K562 (cell line): ENCODE measurements around the gene TMEM209. TPM values are rescaled to one million over a fixed set of nuclear protein-coding genes. Genes with fewer than 3 reads are reported as not detected.

Source experiments
- BHLHE40 ChIP-seq: IDR thresholded peaks from 2 replicates; pipeline ENCODE4 v1.6.1; 2011; ENCODE audit warnings: low read length, improper control_type of control experiment
- CC2D1A ChIP-seq: fragments of 450-650 bp; IDR thresholded peaks from 2 replicates; pipeline ENCODE4 v1.6.1; 2017; ENCODE audit warnings: mild to moderate bottlenecking
- CHD7 ChIP-seq: fragments of 200-600 bp; sonication (generic); IDR thresholded peaks from one replicate; pipeline ENCODE4 v1.6.1; 2012; ENCODE audit warnings: mild to moderate bottlenecking, low read depth, low read length, inconsistent platforms
- HNRNPLL ChIP-seq: fragments of 200-400 bp; formaldehyde crosslinking; IDR thresholded peaks from 2 replicates; pipeline ENCODE4 v1.6.1; 2017; ENCODE audit warnings: low read length, low read depth, mild to moderate bottlenecking; ENCODE audit not compliant: poor library complexity, severe bottlenecking
- MEIS2 ChIP-seq: fragments of 450-650 bp; IDR thresholded peaks from 2 replicates; pipeline ENCODE4 v1.6.1; 2014; ENCODE audit warnings: mild to moderate bottlenecking; ENCODE audit not compliant: partially characterized antibody
- PHF21A ChIP-seq: fragments of 450-650 bp; IDR thresholded peaks from 2 replicates; pipeline ENCODE4 v1.6.1; 2017; ENCODE audit warnings: low read depth, borderline replicate concordance
- PKNOX1 ChIP-seq: fragments of 450-650 bp; IDR thresholded peaks from 2 replicates; pipeline ENCODE4 v1.6.1; 2016
- SOX6 ChIP-seq: fragments of 450-650 bp; IDR thresholded peaks from 2 replicates; pipeline ENCODE4 v1.6.1; 2014; ENCODE audit warnings: mild to moderate bottlenecking
- TEAD4 ChIP-seq, 2 experiments: sonication (generic) in 1 of 2; formaldehyde crosslinking in 1 of 2; IDR thresholded peaks; 2 replicates each; pipeline versions ENCODE4 v1.6.1 to v1.8.0; 2012 to 2022; ENCODE audit warnings: borderline replicate concordance in 1 of 2, inconsistent platforms in 1 of 2, low read length in 1 of 2, mild to moderate bottlenecking in 1 of 2, missing genetic modification reagents in 1 of 2
- polyA plus RNA-seq, 8 experiments: library from polyadenylated mRNA; depleted of rRNA in 4 of 8; stranded (reverse) in 5 of 8; unstranded in 3 of 8; fragments of >200 nt; fragmentation: Nextera tagmentation in 2 of 8; fragmentation: Illumina TruSeq in 1 of 8; extraction: Ambion mirVana in 2 of 8; extraction: Trizol in 1 of 8; gene quantifications; 2 replicates each; pipeline versions ENCODE4 v1.2.1 to v1.2.3, GENCODE V29; 2011 to 2014; ENCODE audit warnings: inconsistent platforms in 1 of 8, missing spikeins in 1 of 8
- total RNA-seq, 7 experiments: library from RNA; depleted of rRNA in 6 of 7; stranded (reverse); fragments of >200 nt in 6 of 7; fragmentation: Illumina TruSeq in 2 of 7; extraction: Trizol in 2 of 7; gene quantifications; 2 replicates each; pipeline versions ENCODE4 v1.2.1 to v1.2.3, GENCODE V29; 2011 to 2021; ENCODE audit warnings: low replicate concordance in 1 of 7
- TF ChIP-seq, protein P1 (sequence below): fragments of 250-450 bp; sonication (Bioruptor Pico); IDR thresholded peaks from 2 replicates; pipeline ENCODE4 v1.5.0; 2020; ENCODE audit warnings: mild to moderate bottlenecking, borderline replicate concordance
- TF ChIP-seq, protein P2 (sequence below): sonication (generic); IDR thresholded peaks from 2 replicates; pipeline ENCODE4 v1.6.1; 2016

TMEM209 gene
- total and polyA plus RNA-seq, 9 of the 15 experiments (the other 6 are each of a cell fraction or from before 2014, with no cell fraction given) = 36.8 to 116 (median 76.6) TPM

GRCh38 chr7:130228840-130229502 lies 23.8 kb upstream of the TMEM209 start (continued):
- TF ChIP-seq, protein P1, sequence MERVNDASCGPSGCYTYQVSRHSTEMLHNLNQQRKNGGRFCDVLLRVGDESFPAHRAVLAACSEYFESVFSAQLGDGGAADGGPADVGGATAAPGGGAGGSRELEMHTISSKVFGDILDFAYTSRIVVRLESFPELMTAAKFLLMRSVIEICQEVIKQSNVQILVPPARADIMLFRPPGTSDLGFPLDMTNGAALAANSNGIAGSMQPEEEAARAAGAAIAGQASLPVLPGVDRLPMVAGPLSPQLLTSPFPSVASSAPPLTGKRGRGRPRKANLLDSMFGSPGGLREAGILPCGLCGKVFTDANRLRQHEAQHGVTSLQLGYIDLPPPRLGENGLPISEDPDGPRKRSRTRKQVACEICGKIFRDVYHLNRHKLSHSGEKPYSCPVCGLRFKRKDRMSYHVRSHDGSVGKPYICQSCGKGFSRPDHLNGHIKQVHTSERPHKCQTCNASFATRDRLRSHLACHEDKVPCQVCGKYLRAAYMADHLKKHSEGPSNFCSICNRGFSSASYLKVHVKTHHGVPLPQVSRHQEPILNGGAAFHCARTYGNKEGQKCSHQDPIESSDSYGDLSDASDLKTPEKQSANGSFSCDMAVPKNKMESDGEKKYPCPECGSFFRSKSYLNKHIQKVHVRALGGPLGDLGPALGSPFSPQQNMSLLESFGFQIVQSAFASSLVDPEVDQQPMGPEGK (CRISPR knock-in tag) = no peak
- TF ChIP-seq SOX6 = peak; percentile 79; the same call in 1 of the 2 replicates
- no peak for TF ChIP-seq CC2D1A
- peak; percentile 38 for TF ChIP-seq CHD7
- TF ChIP-seq BHLHE40 = peak; percentile 46; the same call in 1 of the 2 replicates
- no peak for TF ChIP-seq HNRNPLL
- TF ChIP-seq PKNOX1 = peak; percentile 80
- 0 out of 2 replicates have a peak, but pooled peaks have one; percentile 20 for TF ChIP-seq PHF21A
- TF ChIP-seq, protein P2, sequence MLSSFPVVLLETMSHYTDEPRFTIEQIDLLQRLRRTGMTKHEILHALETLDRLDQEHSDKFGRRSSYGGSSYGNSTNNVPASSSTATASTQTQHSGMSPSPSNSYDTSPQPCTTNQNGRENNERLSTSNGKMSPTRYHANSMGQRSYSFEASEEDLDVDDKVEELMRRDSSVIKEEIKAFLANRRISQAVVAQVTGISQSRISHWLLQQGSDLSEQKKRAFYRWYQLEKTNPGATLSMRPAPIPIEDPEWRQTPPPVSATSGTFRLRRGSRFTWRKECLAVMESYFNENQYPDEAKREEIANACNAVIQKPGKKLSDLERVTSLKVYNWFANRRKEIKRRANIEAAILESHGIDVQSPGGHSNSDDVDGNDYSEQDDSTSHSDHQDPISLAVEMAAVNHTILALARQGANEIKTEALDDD = peak; percentile 94
- peak; percentile 77 for TF ChIP-seq MEIS2
- 0 out of 2 replicates have a peak, but pooled peaks have one; percentile 10 for TF ChIP-seq TEAD4 (IDR thresholded peaks at IDR 0.05; ENCODE audit: low read length)
- TF ChIP-seq TEAD4 (CRISPR knock-in tag; IDR thresholded peaks at IDR 0.05; ENCODE audit: borderline replicate concordance) = no peak
